GM12878 (cell line): ENCODE results near the gene SHC3. TPM values are rescaled to one million over a fixed set of nuclear protein-coding genes. Genes with fewer than 3 reads are reported as not detected.

Source experiments
- ATAC-seq: fragments of 200-7000 bp; cut with Tn5 transposase; 3 replicates; pipeline ENCODE4 v1.9.1; 2020; ENCODE audit warnings: mild to moderate bottlenecking, moderate library complexity
- BruUV-seq: library from RNA; stranded (reverse); fragments of 400-500 nt; replicated peaks from 2 replicates; lab custom pipeline; 2021; lab: Mats Ljungman, UMichigan
- CTCF ChIA-PET: fragments of 300-600 bp; sonication (Branson Sonifier 250); formaldehyde crosslinking; extraction: SDS; loops from one replicate; lab custom pipeline; 2021; ENCODE audit warnings: inconsistent platforms; lab: Yijun Ruan, JAX
- POLR2A ChIA-PET: fragments of 350-600 bp; formaldehyde crosslinking; extraction: SDS; loops from one replicate; lab custom pipeline; 2021; ENCODE audit warnings: inconsistent platforms; lab: Charles Lee
- RAD21 ChIA-PET: fragments of 300-600 bp; sonication (Branson Sonifier 250); formaldehyde crosslinking; loops from one replicate; lab custom pipeline; 2023; ENCODE audit warnings: antibody characterized with exemption; ENCODE audit not compliant: unreplicated experiment; lab: Charles Lee
- SMC1A ChIA-PET: fragments of 300-600 bp; sonication (Branson Sonifier 250); formaldehyde crosslinking; loops from one replicate; lab custom pipeline; 2023; ENCODE audit not compliant: unreplicated experiment, uncharacterized antibody; lab: Charles Lee
- DNase-seq: peaks from one replicate; pipeline ENCODE4 v3.0.0-alpha.2; 2011; ENCODE audit warnings: low read depth, low spot score
- FAIRE-seq: peaks from 3 replicates; lab custom pipeline; 2011; peaks lifted over from hg19 to GRCh38; lab: Jason Lieb, UNC
- H2AFZ ChIP-seq: 2 replicates; pipeline ENCODE4 v1.6.0; 2011; ENCODE audit warnings: low read depth, low read length, control low read depth; ENCODE audit not compliant: control insufficient read depth
- H3K27ac ChIP-seq: 2 replicates; pipeline ENCODE4 v1.5.1; 2011; ENCODE audit warnings: control low read depth; ENCODE audit not compliant: control insufficient read depth, insufficient read depth
- H3K27me3 ChIP-seq, 2 experiments: replicated peaks in 1 of 2; 2 replicates each; pipeline versions ENCODE4 v1.6.0 to v1.6.1; 2011; ENCODE audit warnings: low read length in 1 of 2; ENCODE audit not compliant: control insufficient read depth in 2 of 2, insufficient read depth in 2 of 2
- H3K36me3 ChIP-seq, 2 experiments: 2 replicates each; pipeline ENCODE4 v1.5.1; 2011; ENCODE audit warnings: low read length in 1 of 2; ENCODE audit not compliant: control insufficient read depth in 2 of 2, insufficient read depth in 2 of 2
- H3K4me1 ChIP-seq: 2 replicates; pipeline ENCODE4 v1.6.1; 2011; ENCODE audit warnings: mild to moderate bottlenecking, low read length, moderate library complexity, mixed read lengths; ENCODE audit not compliant: control insufficient read depth, insufficient read depth
- H3K4me2 ChIP-seq: 2 replicates; pipeline ENCODE4 v1.6.0; 2011; ENCODE audit warnings: control low read depth; ENCODE audit not compliant: control insufficient read depth, insufficient read depth
- H3K4me3 ChIP-seq: fragments of 200-600 bp; sonication (generic); 2 replicates; pipeline ENCODE4 v1.5.1; 2016
- H3K79me2 ChIP-seq: 2 replicates; pipeline ENCODE4 v1.6.0; 2011; ENCODE audit warnings: low read length; ENCODE audit not compliant: control insufficient read depth, insufficient read depth
- H3K9ac ChIP-seq: 2 replicates; pipeline ENCODE4 v1.8.0; 2011; ENCODE audit warnings: low read length, control low read depth, mixed read lengths; ENCODE audit not compliant: control insufficient read depth, insufficient read depth
- H3K9me3 ChIP-seq: replicated peaks from 3 replicates; pipeline ENCODE4 v1.5.1; 2011; ENCODE audit warnings: mild to moderate bottlenecking, low read length; ENCODE audit not compliant: control insufficient read depth, insufficient read depth
- H4K20me1 ChIP-seq: 2 replicates; pipeline ENCODE4 v1.6.0; 2011; ENCODE audit not compliant: control insufficient read depth, insufficient read depth
- BCLAF1 ChIP-seq: fragments of 450-650 bp; IDR thresholded peaks from 2 replicates; pipeline ENCODE4 v1.6.1; 2017; ENCODE audit warnings: antibody characterized with exemption, mild to moderate bottlenecking, moderate library complexity
- CEBPZ ChIP-seq: fragments of 150-350 bp; IDR thresholded peaks from 2 replicates; pipeline ENCODE4 v1.6.1; 2016; ENCODE audit warnings: low read depth, low read length
- EED ChIP-seq: sonication (generic); IDR thresholded peaks from 2 replicates; pipeline ENCODE4 v1.6.1; 2016; ENCODE audit warnings: antibody characterized with exemption, low read depth
- SIN3A ChIP-seq: IDR thresholded peaks from 2 replicates; pipeline ENCODE4 v1.6.1; 2012; ENCODE audit warnings: low read depth, low read length, improper control_type of control experiment
- SIX5 ChIP-seq: IDR thresholded peaks from 2 replicates; pipeline ENCODE4 v1.6.1; 2011; ENCODE audit warnings: mild to moderate bottlenecking, low read depth, low read length, moderate library complexity; ENCODE audit not compliant: severe bottlenecking
- ZBTB33 ChIP-seq: fragments of 450-650 bp; IDR thresholded peaks from 2 replicates; pipeline ENCODE4 v1.6.1; 2017; ENCODE audit warnings: mild to moderate bottlenecking
- WGBS: methylation state at CpG from one replicate; pipeline ENCODE4 v1.1.6; 2016; ENCODE audit warnings: low lambda C conversion rate; ENCODE audit not compliant: insufficient replicate concordance, insufficient coverage; ENCODE audit errors: missing lambda C conversion rate; 5-methylcytosine and 5-hydroxymethylcytosine counted together
- in situ Hi-C: fragments of 300-500 bp; cut with MboI; formaldehyde crosslinking; loops from 9 replicates; pipeline ENCODE4 v1.14.3; 2018; ENCODE audit warnings: mixed read lengths
- intact Hi-C: fragments of 100-400 bp; cut with micrococcal nuclease; formaldehyde crosslinking; loops from one replicate; pipeline ENCODE4 v1.14.2; 2022; ENCODE audit not compliant: unreplicated experiment
- polyA plus RNA-seq, 11 experiments: library from polyadenylated mRNA; depleted of rRNA in 4 of 11; unstranded in 6 of 11; stranded (reverse) in 5 of 11; fragments of >200 nt; fragmentation: Nextera tagmentation in 4 of 11; fragmentation: Illumina TruSeq in 1 of 11; extraction: Ambion mirVana in 4 of 11; extraction: Trizol in 1 of 11; gene quantifications; 1 replicate in 1 of 11; 2 replicates in 10 of 11; pipeline versions ENCODE4 v1.2.1 to v1.2.3, GENCODE V29; 2011 to 2016; ENCODE audit warnings: inconsistent platforms in 2 of 11, missing spikeins in 2 of 11, low read depth in 1 of 11
- total RNA-seq, 4 experiments: library from RNA; depleted of rRNA in 3 of 4; stranded (reverse); fragments of >200 nt in 3 of 4; fragmentation: Illumina TruSeq in 1 of 4; extraction: Trizol in 1 of 4; gene quantifications; 2 replicates each; pipeline versions ENCODE4 v1.2.1 to v1.2.3, GENCODE V29; 2013 to 2021

SHC3 gene
- total and polyA plus RNA-seq, 10 of the 15 experiments (the other 5 are each of a cell fraction or from before 2014, with no cell fraction given), result 0.01 to 0.06 TPM; not detected in 8

- ATAC-seq, result no peak
- no peaks in the 10 kb centered on the region for H3K79me2 ChIP-seq
- in situ Hi-C loops, result no loop called here
Measured at GRCh38 chr9:88998911-88999310, 179.7 kb downstream of the SHC3 start.

More at GRCh38 chr9:88998911-88999310, 179.7 kb downstream of the SHC3 start:
- SMC1A ChIA-PET, result no interaction called here
- Histone ChIP-seq H3K4me2 (no peak overlapping the region), H3K27ac (no peak overlapping the region), H2AFZ (no peak overlapping the region), H3K4me1 (no peaks in the 10 kb centered on the region), H3K9ac (no peak overlapping the region), H3K9me3 (no peaks in the 10 kb centered on the region), H3K27me3 (peaks cover 0 to 1% of the 10 kb centered on the region in 2 experiments; a peak in 2 of 4 replicates), H4K20me1 (no peaks in the 10 kb centered on the region), H3K36me3 (no peaks in the 10 kb centered on the region), H3K4me3 (no peak overlapping the region)
- POLR2A ChIA-PET, result no interaction called here
- DNase-seq, result no peak
- TF ChIP-seq BCLAF1, result no peak
- no peak for TF ChIP-seq ZBTB33
- TF ChIP-seq SIX5, result no peak
- TF ChIP-seq SIN3A, result no peak
- no peak for TF ChIP-seq EED
- no peak for TF ChIP-seq CEBPZ
- CTCF ChIA-PET, result interaction anchor here (0.6 kb wide), 1 partner anchor 75 kb away, joined by 4 read pairs; no protein-coding TSS in a partner anchor
- BruUV-seq, result no TSS peak
- WGBS, result 38% methylated on average over 9 of the region's 9 CpGs
- no peak for FAIRE-seq
- RAD21 ChIA-PET, result no interaction called here
- intact Hi-C loops, result loop anchor here (10.0 kb wide), 1 partner anchor 1044 kb away; a partner anchor contains a TSS
